CD4-positive, alpha-beta T cell treated with Interleukin-17A for 1 hour (primary cell): ENCODE results near the gene C2orf72.
A peak's percentile ranks its signal among the peaks of the same experiment; 100 is the strongest.
"Not testable (repeated sequence)": the region's sequence is repeated elsewhere in the genome, so short reads cannot be mapped to it uniquely, and the experiment has no call there.

Experiments used
- DNase-seq: peaks from one replicate; pipeline ENCODE4 v3.0.0-alpha.2; 2020

C2orf72 gene

DNA sequence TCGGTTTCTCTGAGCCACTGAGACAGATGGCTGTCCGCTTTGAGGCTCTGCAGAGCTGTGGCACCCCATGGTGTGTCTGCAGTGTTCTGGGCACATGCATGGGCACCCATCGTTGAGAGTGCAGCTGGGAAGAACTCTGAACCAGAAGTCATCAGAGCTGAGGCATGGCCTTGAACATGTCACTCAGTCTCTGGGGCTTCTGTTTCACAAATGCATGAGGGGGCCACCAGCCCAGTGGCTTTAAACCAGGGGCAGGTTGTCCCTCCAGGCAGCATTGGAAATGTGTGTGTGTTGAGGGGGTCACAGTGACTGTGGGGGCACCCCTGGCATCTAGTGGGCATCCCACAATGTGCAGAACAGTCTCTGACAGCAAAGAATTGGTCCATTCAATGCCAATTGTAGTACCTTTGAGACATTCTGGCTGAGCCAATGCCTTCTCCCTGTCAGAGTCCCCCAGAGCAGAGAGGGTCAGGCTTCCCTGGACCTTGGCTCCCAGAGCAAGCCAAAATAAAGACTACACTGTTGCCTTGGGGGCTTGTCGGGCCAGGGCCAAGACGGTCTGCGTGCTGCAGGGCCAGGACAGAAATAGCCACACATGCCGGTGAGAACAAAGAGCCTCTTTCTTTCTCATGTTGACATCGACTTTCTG lies 10.1 kb downstream of the C2orf72 start:
- no peak for DNase-seq

DNA sequence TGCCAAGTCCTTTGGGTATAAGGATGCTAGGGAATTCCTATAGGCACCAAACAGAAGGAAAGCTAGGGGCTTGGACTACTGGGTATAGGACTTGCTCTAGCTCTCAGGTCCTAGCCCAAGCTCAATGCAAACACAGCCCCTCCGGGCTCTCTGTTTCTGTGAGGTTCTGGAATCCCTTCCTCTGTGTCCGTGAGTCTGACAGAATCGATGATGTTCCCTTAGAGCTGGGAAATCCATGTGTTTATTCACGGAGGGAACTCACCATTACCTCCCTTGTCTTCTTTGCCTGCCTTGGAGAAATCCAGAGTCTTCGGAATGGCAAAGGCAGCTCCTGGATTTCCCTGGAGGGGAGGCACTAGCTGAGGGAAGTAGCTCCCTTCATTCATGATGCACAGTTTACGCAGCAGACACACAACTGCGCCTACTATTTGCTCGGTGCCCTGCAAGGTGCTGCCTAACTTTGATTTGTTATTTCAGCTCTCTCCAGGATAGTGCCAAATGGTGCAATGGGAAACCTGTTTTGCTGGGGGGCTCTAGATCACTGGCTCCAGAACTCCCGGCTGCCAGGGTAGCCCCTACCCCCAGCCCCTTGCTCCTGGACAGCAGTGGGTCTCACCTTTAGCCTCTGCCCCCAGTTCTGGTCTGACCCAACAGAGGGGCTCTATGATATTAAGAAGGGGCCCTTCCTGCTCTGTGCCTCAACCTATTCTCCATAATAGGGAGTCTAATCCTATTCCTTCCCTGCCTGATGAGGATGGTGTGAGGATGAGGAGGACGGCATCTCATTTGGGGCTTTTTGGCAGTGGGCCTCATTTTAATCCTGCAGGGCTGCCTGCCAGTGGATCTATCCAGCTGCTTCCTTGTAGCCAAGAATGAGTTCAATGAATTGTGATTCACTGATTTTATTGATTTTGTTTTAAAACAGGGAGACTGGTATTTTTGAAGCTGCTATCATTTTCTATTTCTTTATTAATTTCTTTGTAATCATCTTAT lies 10.9 kb downstream of the C2orf72 start:
- DNase-seq: no peak

DNA sequence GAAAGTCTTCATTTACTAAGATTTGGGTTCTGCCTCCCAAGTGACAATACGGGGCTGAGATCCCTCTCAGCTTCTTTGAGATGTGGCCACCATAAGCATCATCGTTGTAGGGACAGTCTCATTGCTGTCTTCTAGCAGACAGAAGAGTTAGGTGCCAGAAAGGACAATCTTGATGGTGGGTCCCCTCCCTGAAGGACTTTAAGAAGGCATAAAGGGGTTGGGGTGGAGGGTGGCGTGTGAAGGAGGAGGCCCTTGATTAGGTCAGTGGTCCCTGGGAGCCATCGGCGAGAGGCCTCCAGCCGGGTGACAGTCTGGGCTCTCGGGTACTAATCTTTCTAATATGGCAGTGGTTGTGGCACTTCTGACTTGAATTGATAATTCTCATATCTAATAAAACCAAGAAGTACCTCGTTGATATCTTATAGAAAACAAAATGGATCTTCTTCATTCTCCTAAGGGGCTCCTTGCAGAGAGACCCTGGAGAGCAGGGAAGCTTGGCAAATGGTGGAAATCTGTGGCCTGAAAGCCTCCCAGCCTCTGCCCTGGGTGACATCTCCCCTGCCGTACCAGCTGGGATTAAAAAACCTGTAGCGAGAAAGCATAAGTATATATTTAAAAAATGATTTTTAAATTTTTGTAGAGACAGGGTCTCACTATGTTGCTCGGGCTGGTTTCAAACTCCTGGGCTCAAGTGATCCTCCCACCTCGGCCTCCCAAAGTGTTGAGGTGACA lies 12.1 kb downstream of the C2orf72 start:
- no peak for DNase-seq

DNA sequence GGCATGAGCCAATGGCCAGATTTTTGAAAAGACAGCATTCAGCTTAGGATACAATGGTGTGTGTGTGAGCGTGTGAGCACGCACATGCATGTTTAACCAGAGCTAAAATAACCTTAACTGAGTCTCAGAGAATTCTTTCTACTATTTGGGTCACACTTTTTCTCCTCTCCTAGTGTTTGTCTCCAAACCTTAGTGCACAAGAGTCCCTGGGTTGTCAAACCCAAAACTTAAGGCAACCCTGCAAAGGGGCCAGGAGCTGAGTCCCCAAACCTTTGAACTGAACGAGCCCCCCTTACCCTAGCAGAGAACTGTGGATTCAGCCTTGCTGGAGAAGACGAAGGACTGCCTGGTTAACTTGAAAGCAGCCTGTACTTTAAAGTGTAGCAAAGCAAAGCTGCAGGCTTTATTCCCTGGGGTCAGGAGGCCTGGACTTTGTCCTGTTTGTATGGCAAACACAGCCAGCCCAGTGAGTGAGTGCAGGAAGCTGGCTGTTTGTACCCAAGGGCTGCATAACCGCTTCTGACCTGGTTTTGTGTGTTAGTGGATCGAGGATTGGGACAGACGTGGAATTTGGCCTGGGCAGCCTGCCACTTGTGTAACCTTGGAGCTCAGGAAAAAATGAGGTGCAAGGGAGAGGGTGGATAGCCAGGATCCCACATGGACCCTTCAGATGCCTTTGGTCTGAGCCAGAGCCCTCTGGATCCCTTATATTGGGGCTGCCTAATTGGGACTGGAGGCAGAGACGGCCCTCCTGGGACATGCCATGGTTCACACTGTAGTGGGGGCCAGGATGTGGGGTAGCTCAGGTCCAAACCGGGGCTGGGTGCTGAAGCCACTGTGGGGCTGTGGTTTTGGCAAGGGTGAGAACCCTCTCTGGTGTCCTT lies 12.9 kb downstream of the C2orf72 start:
- DNase-seq: no peak

DNA sequence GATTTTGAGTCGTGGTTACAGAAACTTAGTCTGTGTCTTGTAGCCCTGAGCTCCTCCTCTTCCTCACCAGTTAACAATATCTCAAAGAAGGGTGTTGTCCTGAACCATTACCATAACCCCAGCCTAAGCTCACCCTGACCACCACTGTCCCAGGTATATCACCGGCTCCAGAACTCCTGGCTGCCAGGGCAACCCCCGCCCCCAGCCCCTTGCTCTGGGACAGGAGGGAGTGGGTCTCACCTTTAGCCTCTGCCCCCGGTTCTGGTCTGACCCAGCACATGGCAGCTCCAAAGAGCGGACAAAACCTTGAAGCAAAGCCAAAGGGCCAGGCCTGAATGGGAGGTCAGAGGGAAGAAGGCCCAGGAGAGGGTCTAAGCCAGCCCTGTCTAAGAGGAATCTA lies 13.8 kb downstream of the C2orf72 start:
- DNase-seq: no peak

DNA sequence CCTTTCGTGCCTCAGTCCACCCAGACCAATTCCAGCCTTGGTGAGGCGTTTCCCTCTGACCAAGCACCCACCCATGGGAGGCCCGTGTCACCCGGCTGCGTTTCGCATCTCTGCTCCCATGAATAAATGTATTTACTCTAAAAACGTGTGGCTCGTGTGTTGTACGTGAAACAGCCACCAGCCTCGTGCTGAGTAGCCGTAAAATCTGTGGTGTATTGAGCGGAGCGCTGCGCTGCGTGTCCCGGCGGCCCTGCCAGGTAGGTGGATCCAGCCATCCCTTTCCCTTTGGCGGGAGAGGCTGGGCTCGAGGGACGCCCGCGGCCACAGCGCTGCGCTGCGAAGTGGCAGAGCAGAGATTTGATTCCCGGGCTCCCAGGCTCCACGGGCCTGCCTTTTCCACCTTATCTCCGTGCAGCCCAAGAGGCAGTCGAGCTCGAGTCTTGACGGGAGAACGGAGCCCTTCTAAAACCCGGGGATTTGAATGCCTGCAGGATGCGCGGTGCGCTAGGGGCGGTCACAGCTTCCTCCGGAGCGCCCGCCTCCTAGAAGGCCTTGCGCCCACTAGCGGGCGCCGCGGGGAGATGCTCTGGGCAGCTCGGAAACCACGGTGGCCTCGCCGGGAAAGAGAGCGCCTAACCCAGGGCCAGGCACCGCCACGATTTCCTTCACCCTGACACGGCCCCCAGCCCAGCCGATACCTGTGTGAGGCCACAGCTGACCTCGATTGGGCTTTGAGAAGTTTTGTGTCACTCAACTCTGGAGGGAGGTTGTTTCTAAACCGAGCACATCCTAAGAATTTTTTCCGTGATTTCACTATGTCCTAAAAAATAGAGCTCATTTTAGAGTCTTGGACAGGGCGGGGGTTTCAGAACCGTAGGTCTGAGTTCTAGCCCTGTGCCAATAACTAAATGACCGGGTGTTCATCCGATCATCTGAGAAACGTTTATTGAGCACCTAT lies 15.4 kb downstream of the C2orf72 start:
- DNase-seq: peak; percentile 86

DNA sequence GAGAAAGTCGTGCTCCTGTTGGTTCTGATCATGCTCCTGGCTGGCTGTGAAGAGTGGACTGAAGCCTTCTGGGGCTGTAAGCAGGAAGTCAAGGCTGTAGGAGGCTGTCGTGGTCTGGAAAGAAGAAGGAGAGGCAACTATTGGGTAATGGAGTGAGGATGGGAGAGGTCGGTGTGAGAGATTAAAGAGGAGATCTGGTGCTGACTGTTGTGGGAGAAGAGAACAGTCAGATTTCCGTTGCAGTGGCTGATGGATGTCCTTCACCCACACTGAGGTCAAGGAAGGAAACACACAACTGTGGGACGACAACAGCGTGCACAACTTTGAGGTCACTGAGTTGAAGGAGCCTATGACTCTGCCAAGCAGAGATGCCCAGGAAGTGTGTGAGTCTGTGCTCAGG lies 16.5 kb downstream of the C2orf72 start:
- no peak for DNase-seq

DNA sequence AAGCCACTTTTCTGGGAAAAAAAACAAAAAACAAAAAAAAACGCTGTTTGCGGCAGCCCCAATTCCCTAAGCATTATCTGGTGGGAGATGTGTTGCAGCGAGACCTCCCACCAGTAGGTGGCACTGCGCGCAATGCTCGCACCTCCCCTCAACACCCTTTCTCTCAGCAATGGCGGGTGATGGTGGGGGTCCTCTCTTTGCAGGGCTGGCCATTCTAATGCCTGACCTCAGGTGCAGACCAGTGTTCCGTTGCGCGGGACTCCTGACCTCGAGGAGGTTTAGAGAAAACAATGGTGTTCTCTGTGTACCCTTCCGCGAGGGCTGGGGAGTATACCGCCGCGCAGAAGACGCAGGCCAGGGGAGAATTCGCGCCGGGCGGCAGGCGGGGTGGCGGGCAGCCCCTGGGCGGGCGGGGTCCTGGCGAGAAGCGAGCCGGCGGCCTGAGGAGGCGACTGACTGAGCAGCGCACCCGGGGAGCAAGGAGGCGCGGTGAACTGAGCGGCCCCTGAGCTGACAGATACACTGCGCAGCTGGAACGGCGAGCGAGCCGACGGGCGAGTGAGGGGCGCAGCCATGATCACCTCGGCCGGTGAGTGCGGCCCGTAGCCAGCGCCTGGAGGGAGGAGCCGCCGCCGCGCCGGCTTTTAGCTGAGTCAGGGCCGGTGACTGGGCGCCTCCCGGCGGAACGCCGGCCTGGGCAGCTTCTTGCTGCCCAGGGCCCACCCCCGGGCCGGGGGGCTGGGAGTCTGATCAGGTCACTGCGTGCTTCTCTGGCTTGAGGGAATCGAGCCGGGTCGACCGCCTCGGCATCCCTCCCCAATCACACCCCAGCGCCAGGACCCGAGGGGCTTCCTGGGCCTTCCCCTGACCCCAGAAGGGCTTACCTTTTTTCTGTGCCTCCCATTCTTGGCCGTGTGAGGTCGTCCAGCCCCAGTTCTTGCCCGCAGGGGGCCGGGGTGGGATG lies 19.4 kb downstream of the C2orf72 start, which contains the start of gene PSMD1:
TSS of gene PSMD1 (plus strand) at position 415 of the 964 bp plus-strand sequence. CDS start at position 574, 159 bp downstream.
- peak; percentile 96 for DNase-seq

DNA sequence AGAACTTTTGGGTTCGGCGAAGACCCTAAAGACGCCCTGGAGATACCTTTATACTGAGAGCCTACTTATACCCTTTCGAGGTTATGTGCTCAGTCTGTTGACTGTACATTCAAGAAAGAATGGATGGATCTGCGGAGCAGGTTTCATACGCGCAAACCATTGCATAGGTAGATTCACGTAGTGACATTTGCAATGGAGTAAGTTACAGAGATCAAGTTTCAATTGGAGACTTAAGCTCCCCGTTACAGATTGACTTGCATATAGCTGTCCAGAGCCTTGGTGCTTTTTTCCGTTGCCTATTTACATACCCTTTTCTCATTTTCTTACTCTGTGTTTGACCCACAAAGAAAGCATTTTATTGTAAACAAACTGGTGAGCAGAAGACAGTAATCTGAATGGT lies 20.3 kb downstream of the C2orf72 start:
- DNase-seq: no peak

DNA sequence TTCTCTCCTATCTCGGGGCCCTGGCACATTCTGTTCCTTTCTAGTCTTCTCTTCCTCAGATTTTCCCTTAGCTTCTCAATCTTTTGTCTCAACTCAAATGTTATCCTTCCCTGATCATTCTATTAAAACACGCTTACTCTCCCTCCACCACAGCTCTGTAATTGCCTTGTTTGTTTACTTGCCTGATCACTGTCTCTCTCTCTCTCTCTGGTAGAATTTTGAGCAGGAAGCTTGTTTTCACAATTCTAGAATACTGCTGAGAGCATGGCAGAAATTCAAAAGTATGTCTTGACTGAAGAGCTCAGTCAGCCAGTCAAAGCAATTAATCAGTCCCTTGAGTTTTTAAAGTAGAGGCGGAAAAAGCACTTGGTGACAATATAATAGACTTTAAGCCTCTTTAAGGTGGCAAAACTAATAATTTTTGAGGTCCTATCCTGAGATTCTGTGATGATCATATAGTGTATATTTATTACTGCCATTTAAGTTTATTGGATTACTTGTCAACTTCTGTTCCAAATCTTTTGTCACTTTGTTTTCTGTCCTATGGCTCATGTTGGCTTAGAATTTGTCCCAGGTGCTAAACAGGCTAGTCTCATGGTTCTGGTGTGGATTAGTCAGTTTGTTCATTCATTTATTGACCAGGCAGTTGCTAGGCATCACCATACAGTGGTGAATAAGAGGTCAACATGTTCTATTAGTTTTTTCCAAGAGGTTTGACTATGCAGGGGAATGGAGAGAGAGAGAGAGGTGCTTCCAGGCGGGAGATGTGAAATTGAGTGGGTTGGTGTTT lies 21.6 kb downstream of the C2orf72 start:
- DNase-seq: no peak

DNA sequence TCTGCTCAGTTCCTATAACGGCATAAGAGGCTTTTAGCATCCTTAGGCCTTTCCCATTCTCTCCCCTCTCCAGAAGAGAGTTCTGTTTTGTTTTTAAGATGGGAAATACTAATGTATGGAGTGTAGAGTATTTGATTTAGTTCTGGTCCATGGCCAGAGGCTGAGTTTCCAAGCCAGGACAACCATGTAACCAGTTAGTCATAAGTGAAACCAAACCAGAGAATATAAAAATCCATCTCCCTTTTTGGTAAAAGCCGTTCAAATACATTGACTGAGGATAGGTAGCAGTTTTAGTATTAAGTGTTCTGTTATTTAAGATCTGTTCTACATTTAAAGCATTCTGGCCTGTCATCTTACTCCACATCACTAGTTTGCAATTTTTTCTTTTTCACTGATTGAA lies 22.4 kb downstream of the C2orf72 start:
- DNase-seq: no peak

DNA sequence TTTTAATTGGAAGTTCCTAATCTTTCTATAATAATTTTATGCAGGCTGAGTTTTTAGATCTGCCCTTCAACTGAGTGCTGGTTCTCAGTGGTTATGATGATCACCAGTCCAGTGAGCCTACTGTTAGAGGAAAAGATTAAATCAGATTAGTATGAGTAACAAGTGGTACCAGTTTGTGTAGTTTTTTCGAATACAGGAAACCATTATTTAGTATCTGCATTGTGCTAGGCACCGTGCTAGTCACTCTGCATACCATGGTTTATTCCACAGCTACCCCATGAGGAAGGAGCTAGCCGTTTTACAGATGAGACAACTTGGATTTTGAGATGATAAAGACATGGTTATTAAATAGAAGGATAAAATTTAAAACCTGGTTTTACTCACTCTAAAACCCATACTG lies 25.5 kb downstream of the C2orf72 start:
- no peak for DNase-seq

DNA sequence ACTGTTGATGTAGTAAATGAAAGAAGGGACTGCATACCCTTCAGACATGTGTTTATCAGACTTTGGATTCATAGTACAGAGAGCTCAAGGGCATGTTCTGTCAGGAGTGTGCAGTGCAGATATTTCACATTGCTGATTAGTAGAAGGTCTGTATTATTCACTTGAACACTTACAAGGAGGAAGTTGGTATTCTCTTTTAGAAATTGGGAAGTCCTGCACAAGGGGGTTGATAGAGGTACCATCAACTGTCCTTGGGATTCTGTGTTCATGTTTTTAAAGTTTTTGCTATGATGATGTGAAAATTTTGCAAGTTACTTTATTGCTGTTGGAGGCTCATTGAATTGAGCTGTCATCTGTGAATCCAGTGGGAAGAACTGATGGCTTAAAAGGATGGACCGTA lies 26.0 kb downstream of the C2orf72 start:
- DNase-seq: no peak

DNA sequence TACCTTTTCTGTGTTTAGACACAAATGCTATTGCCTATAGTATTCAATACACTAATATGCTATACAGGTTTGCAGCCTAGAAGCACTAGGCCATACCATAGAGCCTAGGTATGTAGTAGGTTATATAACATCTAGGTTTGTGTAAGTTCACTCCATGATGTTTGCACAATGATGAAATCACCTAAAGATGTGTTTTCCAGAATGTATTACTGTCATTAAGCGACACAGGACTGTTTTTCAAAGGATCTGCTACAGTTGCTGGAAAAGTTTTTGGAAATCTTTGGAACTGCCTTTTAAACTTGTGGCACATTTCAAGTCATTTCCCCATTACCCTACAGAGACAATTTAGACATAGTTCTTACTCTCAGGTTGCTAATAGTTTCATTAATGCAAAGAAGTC lies 28.6 kb downstream of the C2orf72 start:
- no peak for DNase-seq

DNA sequence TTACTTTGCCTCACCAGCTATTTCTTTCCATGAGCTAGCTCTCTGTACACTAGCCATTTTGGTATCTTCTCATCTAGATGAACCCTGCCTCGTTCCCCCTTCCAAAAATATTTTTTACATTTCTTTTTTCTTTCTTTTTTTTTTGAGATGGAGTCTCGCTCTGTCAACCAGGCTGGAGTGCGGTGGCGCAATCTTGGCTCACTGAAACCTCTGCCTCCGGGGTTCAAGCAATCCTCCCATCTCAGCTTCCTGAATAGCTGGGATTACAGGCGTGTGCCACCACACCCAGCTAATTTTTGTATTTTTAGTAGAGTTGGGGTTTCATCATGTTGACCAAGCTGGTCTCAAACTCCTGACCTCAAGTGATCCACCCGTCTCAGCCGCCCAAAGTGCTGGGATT lies 30.2 kb downstream of the C2orf72 start:
- not testable (repeated sequence) for DNase-seq

DNA sequence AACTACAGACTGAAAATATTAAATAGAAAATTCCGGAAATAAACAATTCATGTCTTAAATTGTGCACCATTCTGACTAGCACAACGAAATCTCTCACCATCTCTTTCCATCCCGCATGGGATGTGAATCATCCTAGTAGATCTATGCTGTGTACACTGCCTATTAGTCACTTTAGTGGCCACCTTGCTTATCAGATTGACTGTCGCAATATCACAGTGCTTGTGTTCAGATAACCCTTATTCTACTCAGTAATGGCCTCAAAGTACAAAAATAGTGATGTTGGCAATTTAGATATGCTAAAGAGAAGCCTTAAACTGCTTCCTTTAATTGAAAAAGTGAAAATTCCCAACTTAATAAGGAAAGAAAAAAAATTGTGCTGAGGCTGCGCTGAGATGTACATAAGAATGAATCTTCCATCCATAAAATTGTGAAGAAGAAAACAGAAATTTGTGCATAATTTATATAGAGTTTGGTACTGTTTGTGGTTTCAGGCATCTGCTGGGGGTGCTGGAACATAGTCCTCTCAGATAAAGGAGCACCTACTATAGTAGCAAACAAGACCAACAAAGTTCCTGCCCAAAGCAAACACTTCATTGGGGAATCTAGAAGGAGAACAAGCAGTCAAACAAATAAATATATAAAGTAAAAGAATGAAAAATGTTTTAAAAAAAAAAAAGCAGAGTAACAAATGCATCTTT lies 31.4 kb downstream of the C2orf72 start:
- DNase-seq: no peak

DNA sequence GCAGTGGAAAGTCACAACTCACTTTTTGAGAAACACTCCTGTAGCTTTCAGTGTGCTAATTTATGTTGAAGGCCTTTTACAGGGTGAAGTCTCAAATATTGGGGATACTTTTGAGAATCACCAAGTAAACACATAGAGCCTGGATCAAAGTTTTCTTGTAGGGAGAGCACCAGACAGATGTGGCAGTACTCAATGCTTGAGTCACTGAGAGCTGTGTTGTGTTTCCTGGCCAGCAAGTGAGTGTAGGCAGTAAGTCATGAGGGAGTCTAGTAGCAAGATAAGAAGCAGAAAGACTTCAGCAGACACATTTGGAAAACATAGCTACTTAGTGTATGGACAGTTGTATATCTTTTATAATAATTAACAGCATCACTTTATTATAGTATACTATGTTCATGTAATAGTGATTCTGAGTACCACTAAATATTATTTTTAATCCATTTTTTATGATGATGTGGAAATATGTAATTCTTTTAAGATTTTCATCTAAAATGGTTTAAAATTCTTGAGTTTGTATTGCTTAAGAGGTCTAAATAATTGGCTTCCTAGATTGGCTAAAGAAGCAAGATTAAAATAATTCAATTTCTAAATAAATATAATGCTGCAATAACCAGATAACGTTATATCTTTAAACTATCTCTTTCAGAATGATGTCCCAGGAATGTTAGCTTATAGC lies 32.2 kb downstream of the C2orf72 start:
- DNase-seq: no peak

DNA sequence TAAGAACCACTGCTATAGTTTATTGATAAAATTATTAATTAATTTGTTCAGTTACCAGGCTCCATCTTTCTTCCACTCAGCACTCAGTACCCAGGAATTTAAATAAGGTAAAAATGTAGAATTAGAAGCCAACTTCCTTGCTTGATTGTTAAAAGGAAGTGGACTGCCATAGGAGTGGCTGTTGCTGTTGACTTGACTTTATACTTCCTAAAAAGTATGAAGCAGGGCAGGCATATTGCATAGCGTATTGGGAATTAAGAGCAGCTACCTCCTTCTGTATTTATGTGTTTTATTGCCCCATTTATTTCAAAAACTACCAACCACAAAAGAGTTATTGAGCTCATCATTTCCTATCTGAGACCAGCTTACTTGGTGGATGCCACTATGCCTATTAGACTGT lies 47.2 kb downstream of the C2orf72 start:
- no peak for DNase-seq
